GM10248 (cell line): ENCODE results near the gene ARF3.

ENCODE experiments used
- CTCF ChIA-PET: fragments of 300-600 bp; sonication (Branson Sonifier 250); formaldehyde crosslinking; extraction: SDS; loops from one replicate; lab custom pipeline; 2021; ENCODE audit warnings: antibody characterized with exemption; lab: Yijun Ruan, JAX
- POLR2A ChIA-PET: fragments of 350-650 bp; sonication (Branson Sonifier 250); formaldehyde crosslinking; extraction: SDS; loops from one replicate; lab custom pipeline; 2020; ENCODE audit warnings: antibody characterized with exemption; lab: Yijun Ruan, JAX
- DNase-seq: peaks from one replicate; pipeline ENCODE4 v3.0.0; 2012; ENCODE audit errors: extremely low spot score
- CTCF ChIP-seq: IDR thresholded peaks from 2 replicates; pipeline ENCODE4 v1.5.1; 2012; ENCODE audit warnings: mild to moderate bottlenecking, low read depth; ENCODE audit errors: extremely low read depth, missing control alignments, control extremely low read depth

Gene ARF3

GRCh38 chr12:48957141-48958048 lies at the start of gene ARF3:
Gene ARF3, minus strand, starts transcription at chr12:48957487. Its CDS starts 16,392 bp downstream, at chr12:48941095.
- ChIA-PET POLR2A (interaction anchor here (0.6 to 1.1 kb wide), 4 partner anchors 11 to 1143 kb away, joined by 3 to 4 read pairs (median 3); no protein-coding TSS in a partner anchor), CTCF (interaction anchor here (0.7 to 8.0 kb wide), 16 partner anchors 10 to 143 kb away, joined by 3 to 58 read pairs (median 6); partner anchors contain the start of genes DDX23 and WNT1)
- peak; percentile 97 for DNase-seq
- TF ChIP-seq CTCF, result no peak

- no peak for TF ChIP-seq CTCF
- ChIA-PET POLR2A (interaction anchor here (0.6 to 1.3 kb wide), 3 partner anchors 18 to 73 kb away, joined by 3 to 7 read pairs (median 4); partner anchors contain the start of gene PRKAG1), CTCF (interaction anchor here (1.0 to 17.5 kb wide), 11 partner anchors 10 to 147 kb away, joined by 3 to 417 read pairs (median 6); partner anchors contain the start of genes PRKAG1, WNT1 and WNT10B)
- no peak for DNase-seq
Observed at GRCh38 chr12:49000346-49000745, 43.1 kb upstream of the ARF3 start.

GRCh38 chr12:48999371-49000131 lies 42.3 kb upstream of the ARF3 start, which contains the start of gene DDN:
Gene DDN, minus strand, starts transcription at chr12:48999375. Its CDS starts 88 bp downstream, at chr12:48999287.
- POLR2A ChIA-PET, result interaction anchor here (0.6 to 1.6 kb wide), 3 partner anchors 19 to 134 kb away, joined by 3 to 4 read pairs (median 3); partner anchors contain the start of genes PRKAG1 and RND1
- CTCF ChIA-PET, result interaction anchor here (1.0 to 17.5 kb wide), 12 partner anchors 12 to 146 kb away, joined by 3 to 417 read pairs (median 6); partner anchors contain the start of genes PRKAG1, WNT1 and WNT10B
- peak; percentile 81 for DNase-seq
- no peak for TF ChIP-seq CTCF

- POLR2A ChIA-PET, result interaction anchor here (0.6 to 2.1 kb wide), 7 partner anchors 18 to 133 kb away, joined by 3 to 9 read pairs (median 4); partner anchors contain the start of genes RND1 and TUBA1B
- CTCF ChIA-PET, result interaction anchor here (1.1 to 17.5 kb wide), 16 partner anchors 13 to 183 kb away, joined by 3 to 417 read pairs (median 7); partner anchors contain the start of genes ARF3, DDX23, FKBP11 and PRKAG1
- no peak for TF ChIP-seq CTCF
- DNase-seq, result peak; percentile 49
Observed at GRCh38 chr12:48998497-48999353, 41.4 kb upstream of the ARF3 start.

GRCh38 chr12:48997719-48998496 lies 40.6 kb upstream of the ARF3 start:
- DNase-seq, result peak; percentile 92
- ChIA-PET CTCF (interaction anchor here (0.7 to 17.5 kb wide), 26 partner anchors 14 to 245 kb away, joined by 3 to 417 read pairs (median 7); partner anchors contain the start of genes ARF3, DDX23, FKBP11 and PRKAG1), POLR2A (interaction anchor here (0.8 to 2.1 kb wide), 6 partner anchors 20 to 133 kb away, joined by 3 to 9 read pairs (median 4); partner anchors contain the start of genes RND1 and TUBA1B)
- TF ChIP-seq CTCF, result no peak
